Uterus (tissue), 4 donors: ENCODE results near the gene ZEB1. TPM values are rescaled to one million over a fixed set of nuclear protein-coding genes. Genes with fewer than 3 reads are reported as not detected.
A peak's percentile ranks its signal among the peaks of the same experiment; 100 is the strongest.

Source experiments
- DNase-seq, 2 donors: peaks; one replicate each; pipeline ENCODE4 v3.0.0-alpha.2; 2019 to 2020
- H3K27ac ChIP-seq, 2 donors: fragments of 200-600 bp; sonication (generic); 1 replicate in 1 of 2; 2 replicates in 1 of 2; pipeline ENCODE4 v1.5.1; 2016 to 2018
- H3K27me3 ChIP-seq, 2 donors: fragments of 200-600 bp; sonication (generic); one replicate each; pipeline ENCODE4 v1.5.1; 2018 to 2019; ENCODE audit warnings: control low read depth in 1 of 2
- H3K36me3 ChIP-seq, 2 donors: fragments of 200-600 bp; sonication (generic); one replicate each; pipeline ENCODE4 v1.5.1; 2019; ENCODE audit warnings: control low read depth in 1 of 2
- H3K4me1 ChIP-seq, 2 donors: fragments of 200-600 bp; sonication (generic); one replicate each; pipeline ENCODE4 v1.5.1; 2018 to 2019; ENCODE audit warnings: control low read depth in 1 of 2
- H3K4me3 ChIP-seq, 2 donors: fragments of 200-600 bp; sonication (generic); 1 replicate in 1 of 2; 2 replicates in 1 of 2; pipeline ENCODE4 v1.5.1; 2018 to 2019; ENCODE audit warnings: mild to moderate bottlenecking in 1 of 2
- H3K9me3 ChIP-seq, 2 donors: fragments of 200-600 bp; sonication (generic); one replicate each; pipeline ENCODE4 v1.5.1; 2019; ENCODE audit warnings: control low read depth in 1 of 2
- POLR2A ChIP-seq, 2 donors: fragments of 450-650 bp; IDR thresholded peaks; one replicate each; pipeline ENCODE4 v1.6.1; 2016; ENCODE audit warnings: antibody characterized with exemption in 2 of 2, mild to moderate bottlenecking in 1 of 2, moderate library complexity in 1 of 2
- intact Hi-C: fragments of 100-400 bp; cut with DNase I; formaldehyde crosslinking; loops from one replicate; pipeline ENCODE4 v1.15.1; 2023; ENCODE audit warnings: low total_unique reads
- total RNA-seq, 4 donors: library from RNA; depleted of rRNA in 3 of 4; stranded (reverse); fragments of >200 nt in 3 of 4; gene quantifications; one replicate each; pipeline versions ENCODE4 v1.1.0 to v1.2.4, GENCODE V29; 2014 to 2023
- TF ChIP-seq, protein P1 (sequence below), 4 experiments: fragments of 200-600 bp in 2 of 4; fragments of 450-650 bp in 2 of 4; sonication (generic) in 2 of 4; IDR thresholded peaks; one replicate each; pipeline ENCODE4 v1.5.1; 2016 to 2019; ENCODE audit warnings: antibody characterized with exemption in 4 of 4, mild to moderate bottlenecking in 2 of 4, moderate library complexity in 1 of 4
- donor health status: DM: yes; HTN: yes; CAD: no.

Gene ZEB1
- total RNA-seq, 4 donors from 2014 or later: 97.6 to 229 (median 210) TPM

DNA sequence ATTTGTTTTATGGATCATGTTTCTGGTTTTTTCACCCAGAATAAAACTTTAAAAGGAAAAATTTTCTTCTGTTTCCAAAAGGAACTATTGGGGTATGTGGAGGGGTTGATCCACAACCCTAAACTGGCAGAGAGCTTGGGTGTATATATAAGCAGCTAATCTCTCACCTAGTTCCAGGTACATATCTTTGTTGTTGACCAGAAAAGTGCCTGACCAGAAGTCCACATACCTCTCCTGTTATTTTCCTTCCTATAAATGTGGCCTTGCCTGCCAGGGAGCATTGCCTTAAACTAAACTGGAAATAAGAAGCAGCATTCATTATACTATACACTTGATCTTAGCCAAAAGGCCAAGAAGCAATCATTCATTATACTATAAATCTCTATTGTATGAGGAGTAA lies 112.0 kb downstream of the ZEB1 start:
- Histone ChIP-seq H3K27me3 (no peaks in the 10 kb centered on the region), H3K9me3 (no peaks in the 10 kb centered on the region), H3K4me3 (no peak overlapping the region), H3K4me1 (no peaks in the 10 kb centered on the region), H3K27ac (peak overlapping the region in 1 of 2 donors; percentile 22), H3K36me3 (no peaks in the 10 kb centered on the region)
- intact Hi-C loops: no loop called here
- no peak for DNase-seq
- no peak for TF ChIP-seq POLR2A (IDR thresholded peaks at IDR 0.05)
- TF ChIP-seq, protein P1, sequence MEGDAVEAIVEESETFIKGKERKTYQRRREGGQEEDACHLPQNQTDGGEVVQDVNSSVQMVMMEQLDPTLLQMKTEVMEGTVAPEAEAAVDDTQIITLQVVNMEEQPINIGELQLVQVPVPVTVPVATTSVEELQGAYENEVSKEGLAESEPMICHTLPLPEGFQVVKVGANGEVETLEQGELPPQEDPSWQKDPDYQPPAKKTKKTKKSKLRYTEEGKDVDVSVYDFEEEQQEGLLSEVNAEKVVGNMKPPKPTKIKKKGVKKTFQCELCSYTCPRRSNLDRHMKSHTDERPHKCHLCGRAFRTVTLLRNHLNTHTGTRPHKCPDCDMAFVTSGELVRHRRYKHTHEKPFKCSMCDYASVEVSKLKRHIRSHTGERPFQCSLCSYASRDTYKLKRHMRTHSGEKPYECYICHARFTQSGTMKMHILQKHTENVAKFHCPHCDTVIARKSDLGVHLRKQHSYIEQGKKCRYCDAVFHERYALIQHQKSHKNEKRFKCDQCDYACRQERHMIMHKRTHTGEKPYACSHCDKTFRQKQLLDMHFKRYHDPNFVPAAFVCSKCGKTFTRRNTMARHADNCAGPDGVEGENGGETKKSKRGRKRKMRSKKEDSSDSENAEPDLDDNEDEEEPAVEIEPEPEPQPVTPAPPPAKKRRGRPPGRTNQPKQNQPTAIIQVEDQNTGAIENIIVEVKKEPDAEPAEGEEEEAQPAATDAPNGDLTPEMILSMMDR (IDR thresholded peaks at IDR 0.05): no peak

DNA sequence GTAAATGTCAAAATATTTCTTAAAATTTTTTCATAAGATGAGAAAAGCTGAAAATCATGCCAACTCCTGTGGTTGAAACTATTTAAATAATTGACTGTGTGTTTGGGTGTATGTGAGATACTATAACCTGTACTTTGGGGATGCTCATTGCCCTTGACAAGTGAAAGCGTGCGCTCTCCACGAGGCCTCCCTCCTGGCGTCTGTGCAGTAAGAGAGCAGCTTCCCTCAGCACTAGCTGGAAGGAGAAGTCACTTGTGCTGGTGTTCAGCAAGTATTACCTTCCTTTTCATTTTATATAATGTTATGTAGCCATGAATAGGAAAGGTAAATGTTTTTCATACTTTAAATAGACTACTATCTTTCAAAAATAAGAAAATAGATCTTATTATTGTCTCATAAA lies 118.9 kb downstream of the ZEB1 start:
- Histone ChIP-seq H3K4me1 (no peaks in the 10 kb centered on the region), H3K9me3 (no peaks in the 10 kb centered on the region), H3K36me3 (no peaks in the 10 kb centered on the region), H3K27ac (no peak overlapping the region), H3K27me3 (no peaks in the 10 kb centered on the region), H3K4me3 (no peak overlapping the region)
- TF ChIP-seq, protein P1 (IDR thresholded peaks at IDR 0.05): no peak
- no peak for DNase-seq
- intact Hi-C loops: no loop called here

DNA sequence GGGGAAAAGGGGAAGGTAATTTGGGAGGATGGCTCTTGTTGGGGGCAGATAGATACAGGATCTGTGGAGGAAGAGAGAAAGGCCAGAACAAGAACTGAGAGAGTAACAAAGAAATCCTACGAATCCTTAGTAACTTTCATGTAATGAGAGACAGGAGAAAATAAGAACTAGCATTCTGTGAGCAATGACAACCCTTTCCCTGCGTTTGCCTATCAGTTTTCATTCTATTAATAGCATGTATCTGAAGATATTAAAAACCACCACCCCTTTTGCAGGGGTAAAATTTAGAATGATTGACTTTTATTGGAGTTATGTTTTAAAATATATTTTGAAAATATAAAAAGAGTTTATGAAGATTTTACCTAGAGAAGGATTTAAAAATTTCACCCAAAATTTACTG lies 132.8 kb downstream of the ZEB1 start:
- H3K27me3 ChIP-seq: no peaks in the 10 kb centered on the region
- no peak overlapping the region for H3K4me3 ChIP-seq
- no peaks in the 10 kb centered on the region for H3K9me3 ChIP-seq
- DNase-seq: no peak
- H3K4me1 ChIP-seq: no peaks in the 10 kb centered on the region
- intact Hi-C loops: no loop called here
- H3K36me3 ChIP-seq: no peaks in the 10 kb centered on the region
- H3K27ac ChIP-seq: no peak overlapping the region
- TF ChIP-seq, protein P1 (IDR thresholded peaks at IDR 0.05): no peak
- no peak for TF ChIP-seq POLR2A (IDR thresholded peaks at IDR 0.05)

DNA sequence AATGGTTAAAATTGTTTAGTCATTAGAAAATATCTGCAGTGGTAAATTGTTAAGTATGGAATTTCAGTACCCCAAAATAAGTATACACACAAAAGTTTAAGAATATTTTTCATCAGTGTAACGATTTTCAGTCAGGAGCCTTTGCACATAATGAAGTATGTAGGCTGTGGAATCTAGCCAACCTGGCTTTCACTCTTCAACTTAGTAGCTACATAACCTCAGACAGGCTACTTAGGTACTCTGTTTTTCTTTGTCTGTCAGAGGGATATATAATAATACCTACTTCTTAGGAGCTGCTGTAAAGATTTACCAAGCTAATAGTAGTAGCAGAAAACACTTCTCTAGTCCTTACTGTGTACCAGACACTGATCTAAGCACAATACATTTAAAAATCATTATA lies 137.5 kb downstream of the ZEB1 start:
- Histone ChIP-seq H3K27me3 (no peaks in the 10 kb centered on the region), H3K27ac (no peak overlapping the region), H3K4me1 (no peaks in the 10 kb centered on the region), H3K9me3 (no peaks in the 10 kb centered on the region), H3K36me3 (no peaks in the 10 kb centered on the region), H3K4me3 (no peak overlapping the region)
- no peak for DNase-seq
- TF ChIP-seq, protein P1 (IDR thresholded peaks at IDR 0.05): no peak
- TF ChIP-seq POLR2A (IDR thresholded peaks at IDR 0.05): no peak
- intact Hi-C loops: no loop called here

DNA sequence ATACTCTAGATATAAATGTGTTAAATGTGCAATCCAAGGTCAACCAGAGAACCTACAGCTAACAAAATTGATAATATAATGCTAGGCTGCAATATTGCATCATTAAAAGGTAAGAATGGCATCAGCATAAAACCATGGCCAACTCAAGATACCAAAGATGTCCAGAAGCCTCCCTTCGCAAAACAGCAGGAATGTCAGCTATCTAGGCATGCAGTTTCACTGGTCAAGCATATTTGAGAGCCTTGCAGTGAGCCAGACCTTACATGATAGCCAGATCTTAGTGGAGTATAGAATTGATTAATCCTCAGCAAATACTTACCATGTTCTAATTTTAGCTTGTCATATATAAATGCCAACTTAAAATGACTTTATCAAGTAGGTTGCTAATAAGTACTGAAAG lies 138.8 kb downstream of the ZEB1 start:
- Histone ChIP-seq H3K27me3 (no peaks in the 10 kb centered on the region), H3K27ac (no peak overlapping the region), H3K36me3 (no peaks in the 10 kb centered on the region), H3K4me3 (no peak overlapping the region), H3K4me1 (no peaks in the 10 kb centered on the region), H3K9me3 (no peaks in the 10 kb centered on the region)
- TF ChIP-seq, protein P1 (IDR thresholded peaks at IDR 0.05): no peak
- no peak for TF ChIP-seq POLR2A (IDR thresholded peaks at IDR 0.05)
- DNase-seq: no peak
- intact Hi-C loops: no loop called here
